Measurements from ENCODE around the gene BHLHE23. TPM values are rescaled to one million over a fixed set of nuclear protein-coding genes. Genes with fewer than 3 reads are reported as not detected.
"Not testable (repeated sequence)": the region's sequence is repeated elsewhere in the genome, so short reads cannot be mapped to it uniquely, and the experiment has no call there.

BHLHE23 gene
- polyA plus RNA-seq, 6 donors from 2014 or later, result not detected

DNA sequence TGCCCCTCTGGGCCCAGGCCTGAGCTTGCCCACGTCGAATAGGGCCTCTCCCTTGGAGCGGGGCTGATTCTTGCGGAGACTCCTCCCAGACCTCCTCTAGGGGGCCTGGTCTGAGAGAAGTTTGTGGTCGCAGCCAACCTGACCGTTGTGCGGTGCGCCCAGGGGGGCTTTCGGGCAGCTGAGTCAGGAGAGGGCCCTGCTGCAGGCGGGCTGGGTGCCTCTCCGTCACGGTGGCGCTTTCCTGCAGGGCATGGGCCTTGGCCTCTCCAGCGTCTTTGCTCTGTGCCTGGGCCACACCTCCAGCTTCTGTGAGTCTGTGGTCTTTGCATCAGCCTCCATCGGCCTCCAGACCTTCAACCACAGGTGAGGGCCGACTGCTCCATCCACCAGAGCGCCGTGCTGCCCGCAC, 41.4 kb downstream of the BHLHE23 start:
- H3K9me3 Mint-ChIP-seq, result no peaks in the 10 kb centered on the region
- no peaks in the 10 kb centered on the region for H3K36me3 Mint-ChIP-seq
- H3K4me3 Mint-ChIP-seq, result no peak overlapping the region
- H3K27me3 Mint-ChIP-seq, result no peaks in the 10 kb centered on the region
- DNase-seq, result no peak
- no peak for ATAC-seq (ENCODE audit: low read depth in 2 of 2)
- no peaks in the 10 kb centered on the region for H3K4me1 Mint-ChIP-seq
- H3K27ac Mint-ChIP-seq, result peak overlapping the region in 1 of 6 donors; percentile 33

DNA sequence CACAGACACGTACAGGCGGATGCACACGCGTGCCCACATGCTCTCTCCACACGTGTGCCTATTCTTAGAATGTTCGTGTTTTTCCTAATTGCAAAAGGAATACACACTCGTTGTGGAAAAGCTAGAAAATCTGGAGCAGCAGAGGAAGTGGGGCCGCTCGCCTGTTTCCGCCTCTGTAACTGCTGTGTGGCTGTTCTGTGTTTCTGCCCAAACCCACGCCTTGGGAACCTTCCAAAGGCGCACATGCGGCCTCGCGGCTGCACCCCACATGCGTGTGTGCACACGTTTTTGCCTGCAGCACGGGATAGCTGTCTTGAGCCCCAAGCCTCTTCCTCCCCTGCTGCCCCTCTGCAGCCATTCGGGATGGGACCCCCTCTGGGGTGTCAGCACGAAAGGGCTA, 42.1 kb downstream of the BHLHE23 start:
- no peaks in the 10 kb centered on the region for H3K36me3 Mint-ChIP-seq
- no peak overlapping the region for H3K27ac Mint-ChIP-seq
- DNase-seq, result no peak
- H3K27me3 Mint-ChIP-seq, result no peaks in the 10 kb centered on the region
- H3K9me3 Mint-ChIP-seq, result no peaks in the 10 kb centered on the region
- ATAC-seq (ENCODE audit: low read depth in 2 of 2), result no peak
- no peak overlapping the region for H3K4me3 Mint-ChIP-seq
- peaks cover 0 to 3% (median 3%) of the 10 kb centered on the region in 3 donors for H3K4me1 Mint-ChIP-seq

DNA sequence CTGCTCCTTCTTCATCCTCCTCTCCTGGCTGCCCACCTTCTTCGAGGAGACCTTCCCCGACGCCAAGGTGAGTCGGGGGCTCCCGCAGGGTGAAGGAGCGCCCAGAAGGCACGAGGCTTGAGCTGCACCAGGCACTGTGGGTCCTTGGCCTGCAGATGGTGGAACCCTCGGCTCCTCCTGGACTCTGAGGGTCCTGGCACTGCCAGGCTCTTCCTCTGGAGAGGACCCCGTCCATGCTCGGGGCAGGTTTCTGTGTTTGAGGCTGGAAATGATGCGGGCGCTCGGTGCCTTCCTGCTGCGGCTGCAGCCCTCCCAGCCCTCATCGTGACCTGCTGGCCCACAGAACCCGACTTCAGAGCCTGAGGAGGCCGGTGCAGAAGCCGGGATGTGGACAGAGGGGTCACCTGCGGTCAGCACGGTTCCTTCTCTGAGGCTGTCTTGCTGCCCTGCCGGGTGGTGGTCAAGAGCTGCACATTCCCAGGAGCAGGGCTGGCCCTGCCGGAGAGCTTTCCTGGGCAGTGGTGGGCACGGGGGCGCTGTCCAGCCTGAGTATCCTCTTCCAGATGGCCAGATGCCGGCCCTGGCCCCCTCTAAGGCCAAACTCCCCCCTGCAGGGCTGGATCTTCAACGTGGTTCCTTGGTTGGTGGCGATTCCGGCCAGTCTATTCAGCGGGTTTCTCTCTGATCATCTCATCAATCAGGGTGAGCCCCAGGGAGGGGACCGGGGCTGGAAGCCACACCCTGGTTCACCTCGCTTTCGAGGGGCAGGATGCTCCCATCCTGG, 43.0 kb downstream of the BHLHE23 start:
- no peaks in the 10 kb centered on the region for H3K27me3 Mint-ChIP-seq
- H3K4me3 Mint-ChIP-seq, result no peak overlapping the region
- no peak overlapping the region for H3K27ac Mint-ChIP-seq
- no peak for ATAC-seq (ENCODE audit: low read depth in 2 of 2)
- no peaks in the 10 kb centered on the region for H3K9me3 Mint-ChIP-seq
- H3K4me1 Mint-ChIP-seq, result peaks cover 0 to 12% (median 5%) of the 10 kb centered on the region in 3 donors
- no peaks in the 10 kb centered on the region for H3K36me3 Mint-ChIP-seq
- no peak for DNase-seq

DNA sequence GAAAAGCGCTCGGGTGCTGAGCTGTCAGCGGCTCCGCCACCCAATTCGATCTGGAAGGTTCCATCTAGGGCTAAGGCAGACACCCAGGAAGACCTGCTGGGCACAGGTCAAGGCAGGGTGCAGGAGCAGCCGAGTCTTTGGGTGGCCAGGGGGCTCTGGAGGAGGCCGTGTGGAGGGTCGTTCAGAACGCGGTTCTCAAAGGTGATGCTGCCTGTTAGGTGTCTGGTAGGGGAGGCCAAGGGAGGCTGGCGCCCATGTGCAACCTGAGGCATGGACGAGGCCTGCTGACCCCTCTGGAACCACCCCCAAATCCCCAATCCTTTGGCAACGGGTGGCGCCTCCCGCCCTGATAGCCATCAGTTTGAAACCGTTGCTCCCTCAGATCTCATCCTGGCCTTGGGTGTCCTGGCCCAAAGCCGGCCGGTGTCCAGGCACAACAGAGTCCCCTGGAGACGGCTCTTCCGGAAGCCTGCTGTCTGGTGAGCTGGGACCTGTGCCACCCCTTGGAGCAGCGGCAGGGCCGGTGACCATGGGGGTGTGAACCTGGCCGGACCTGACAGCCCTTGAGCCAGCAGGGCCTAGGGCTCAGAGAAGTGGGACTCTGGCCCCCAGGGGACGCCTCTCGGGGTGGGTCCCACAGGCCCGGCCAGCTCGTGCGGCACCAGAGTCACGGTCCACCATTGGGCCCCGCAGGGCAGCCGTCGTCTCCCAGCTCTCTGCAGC, 43.7 kb downstream of the BHLHE23 start:
- Mint-ChIP-seq H3K4me1 (peaks cover 0 to 20% (median 7%) of the 10 kb centered on the region in 3 donors), H3K4me3 (no peak overlapping the region), H3K9me3 (no peaks in the 10 kb centered on the region), H3K27me3 (no peaks in the 10 kb centered on the region), H3K27ac (no peak overlapping the region), H3K36me3 (no peaks in the 10 kb centered on the region)
- ATAC-seq (ENCODE audit: low read depth in 2 of 2), result no peak
- no peak for DNase-seq

DNA sequence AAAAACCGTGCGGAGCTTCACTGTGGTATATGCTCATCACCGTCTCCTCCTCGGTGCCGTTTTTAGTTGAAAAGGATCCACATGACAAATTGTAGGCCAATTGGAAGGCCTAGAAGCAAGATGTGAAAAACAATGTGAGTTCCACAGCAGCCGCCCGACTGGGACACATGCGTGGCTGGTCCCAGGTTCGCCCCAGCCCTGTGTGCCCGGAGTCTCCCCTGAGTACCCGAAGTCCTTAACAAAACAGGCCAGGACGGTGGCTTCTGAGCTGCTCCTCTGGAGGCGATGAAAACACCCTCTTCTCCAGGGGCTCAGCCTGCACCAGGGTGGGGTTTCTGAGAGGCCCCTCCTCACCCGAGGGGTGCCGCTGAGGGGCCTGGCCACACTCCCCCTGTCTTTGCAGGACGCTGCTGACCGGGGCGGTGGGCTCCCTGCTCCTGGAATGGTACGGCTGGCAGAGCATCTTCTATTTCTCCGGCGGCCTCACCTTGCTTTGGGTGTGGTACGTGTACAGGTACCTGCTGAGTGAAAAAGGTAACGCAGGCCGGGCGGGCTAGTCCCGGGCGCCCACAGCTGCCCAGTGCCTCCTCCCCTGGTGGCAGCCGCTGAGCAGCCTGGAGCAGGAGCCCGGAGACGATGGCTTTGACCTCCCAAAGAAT, 44.4 kb downstream of the BHLHE23 start:
- H3K9me3 Mint-ChIP-seq, result no peaks in the 10 kb centered on the region
- H3K36me3 Mint-ChIP-seq, result no peaks in the 10 kb centered on the region
- H3K27ac Mint-ChIP-seq, result peak overlapping the region in 2 of 6 donors; percentile 34 to 68
- ATAC-seq (ENCODE audit: low read depth in 2 of 2), result no peak
- H3K4me3 Mint-ChIP-seq, result no peak overlapping the region
- H3K27me3 Mint-ChIP-seq, result no peaks in the 10 kb centered on the region
- no peak for DNase-seq
- H3K4me1 Mint-ChIP-seq, result peaks cover 0 to 20% (median 7%) of the 10 kb centered on the region in 3 donors

DNA sequence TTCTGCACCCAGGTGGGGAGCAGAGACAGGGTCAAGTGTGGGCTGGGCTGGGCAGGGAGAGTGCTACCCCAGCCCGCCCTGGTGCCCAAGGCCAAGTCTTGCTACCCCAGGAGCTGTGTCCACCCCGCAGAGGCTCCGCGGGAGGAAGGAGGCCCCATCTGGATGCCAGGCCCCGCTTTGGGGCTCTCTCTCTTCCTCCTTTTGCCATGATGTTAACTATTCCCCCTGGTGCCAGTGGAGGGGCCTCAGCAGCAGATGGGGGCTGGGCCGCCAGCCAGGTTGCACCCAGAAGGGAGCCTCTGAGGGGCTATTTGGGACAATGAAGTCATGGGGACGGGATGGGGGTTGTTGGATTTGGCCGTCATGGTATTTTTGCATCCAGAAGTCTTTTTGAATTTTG, 45.0 kb downstream of the BHLHE23 start:
- peaks cover 0 to 20% (median 7%) of the 10 kb centered on the region in 3 donors for H3K4me1 Mint-ChIP-seq
- ATAC-seq (ENCODE audit: low read depth in 2 of 2) (no peak), DNase-seq (no peak)
- peak overlapping the region in 1 of 6 donors; percentile 68 for H3K27ac Mint-ChIP-seq
- no peaks in the 10 kb centered on the region for H3K27me3 Mint-ChIP-seq
- H3K36me3 Mint-ChIP-seq, result no peaks in the 10 kb centered on the region
- H3K9me3 Mint-ChIP-seq, result no peaks in the 10 kb centered on the region
- no peak overlapping the region for H3K4me3 Mint-ChIP-seq

DNA sequence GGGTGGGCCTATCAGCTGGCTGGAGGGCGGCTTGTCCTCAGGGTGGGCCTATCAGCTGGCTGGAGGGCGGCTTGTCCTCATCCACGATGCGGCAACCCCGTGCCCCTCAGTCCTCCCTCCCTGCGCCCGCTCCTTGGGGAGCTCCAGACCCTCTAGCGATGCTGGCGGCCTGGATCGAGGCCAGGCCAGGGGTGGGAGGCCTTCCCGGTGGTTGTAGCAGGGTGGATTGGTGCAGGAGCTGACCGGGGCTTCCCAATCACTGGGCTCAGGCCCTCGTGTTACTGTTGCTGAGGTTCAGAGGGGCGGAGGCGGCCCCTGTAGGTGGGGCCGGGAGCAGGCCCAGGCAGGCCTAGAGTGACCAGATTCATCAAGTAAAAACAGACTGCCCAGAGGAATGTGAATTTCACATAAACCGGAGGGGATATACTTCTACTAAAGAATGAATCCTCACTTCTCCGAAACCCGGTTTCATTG, 45.4 kb downstream of the BHLHE23 start:
- DNase-seq (no peak), ATAC-seq (ENCODE audit: low read depth in 2 of 2) (no peak)
- no peak overlapping the region for H3K4me3 Mint-ChIP-seq
- peaks cover 0 to 20% (median 7%) of the 10 kb centered on the region in 3 donors for H3K4me1 Mint-ChIP-seq
- H3K36me3 Mint-ChIP-seq, result no peaks in the 10 kb centered on the region
- H3K27ac Mint-ChIP-seq, result no peak overlapping the region
- H3K9me3 Mint-ChIP-seq, result no peaks in the 10 kb centered on the region
- no peaks in the 10 kb centered on the region for H3K27me3 Mint-ChIP-seq

DNA sequence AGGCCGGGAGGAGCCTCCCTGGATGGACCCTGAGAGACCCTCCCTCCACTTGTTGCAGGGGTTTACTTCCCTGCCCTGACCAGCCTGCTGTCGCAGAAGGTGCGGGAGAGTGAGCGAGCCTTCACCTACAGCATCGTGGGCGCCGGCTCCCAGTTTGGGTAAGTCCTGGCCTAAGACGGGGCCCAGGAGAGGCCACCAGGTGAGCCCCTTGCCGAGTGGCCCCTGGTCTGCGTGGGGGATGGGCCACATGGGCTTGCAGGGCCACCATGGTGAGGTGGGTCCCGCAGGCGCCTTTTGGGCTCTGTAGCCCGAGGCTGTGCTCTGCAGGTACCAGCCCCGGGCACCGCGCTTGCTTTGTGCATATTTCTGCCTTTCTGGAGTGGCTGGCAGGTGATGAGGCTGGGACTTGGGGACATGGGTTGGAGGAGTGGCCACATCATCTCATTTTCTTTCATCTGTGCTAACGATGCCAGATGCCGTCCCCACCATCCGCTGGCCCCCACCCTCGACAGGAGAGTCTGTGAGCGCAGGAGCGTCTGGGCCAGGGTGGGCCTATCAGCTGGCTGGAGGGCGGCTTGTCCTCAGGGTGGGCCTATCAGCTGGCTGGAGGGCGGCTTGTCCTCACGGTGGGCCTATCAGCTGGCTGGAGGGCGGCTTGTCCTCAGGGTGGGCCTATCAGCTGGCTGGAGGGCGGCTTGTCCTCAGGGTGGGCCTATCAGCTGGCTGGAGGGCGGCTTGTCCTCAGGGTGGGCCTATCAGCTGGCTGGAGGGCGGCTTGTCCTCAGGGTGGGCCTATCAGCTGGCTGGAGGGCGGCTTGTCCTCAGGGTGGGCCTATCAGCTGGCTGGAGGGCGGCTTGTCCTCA, 46.1 kb downstream of the BHLHE23 start:
- Mint-ChIP-seq H3K27ac (peak overlapping the region in 2 of 6 donors; percentile 18 to 60), H3K4me1 (peaks cover 0 to 20% (median 7%) of the 10 kb centered on the region in 3 donors)
- H3K27me3 Mint-ChIP-seq; H3K36me3 Mint-ChIP-seq; DNase-seq; H3K4me3 Mint-ChIP-seq; ATAC-seq (ENCODE audit: low read depth in 2 of 2); H3K9me3 Mint-ChIP-seq: not testable (repeated sequence)

DNA sequence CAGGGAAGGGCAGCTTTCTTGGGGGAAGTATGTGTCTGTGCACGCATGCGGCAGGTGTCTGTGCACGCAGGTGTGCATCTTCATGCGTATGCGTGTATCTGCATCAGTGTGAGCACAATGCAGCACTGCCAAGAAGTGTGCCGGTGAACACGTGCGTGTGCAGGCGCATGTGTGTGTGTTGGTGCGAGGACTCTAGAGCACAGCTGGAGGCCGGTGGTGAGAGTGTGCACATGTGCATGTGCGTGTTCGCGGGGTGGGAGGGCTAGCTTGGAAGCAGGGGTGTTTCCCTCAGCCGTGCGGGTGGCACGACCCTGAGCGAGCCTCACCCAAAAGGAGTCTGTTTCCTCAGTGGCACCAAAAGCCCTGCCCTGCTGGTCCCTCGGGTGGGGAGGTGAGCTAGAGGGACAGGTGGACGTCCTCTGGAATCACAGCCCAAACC, 46.7 kb downstream of the BHLHE23 start:
- H3K4me3 Mint-ChIP-seq, result peak overlapping the region in 4 of 8 donors; percentile 42 to 65 (median 53)
- peak overlapping the region in 1 of 6 donors; percentile 56 for H3K27ac Mint-ChIP-seq

DNA sequence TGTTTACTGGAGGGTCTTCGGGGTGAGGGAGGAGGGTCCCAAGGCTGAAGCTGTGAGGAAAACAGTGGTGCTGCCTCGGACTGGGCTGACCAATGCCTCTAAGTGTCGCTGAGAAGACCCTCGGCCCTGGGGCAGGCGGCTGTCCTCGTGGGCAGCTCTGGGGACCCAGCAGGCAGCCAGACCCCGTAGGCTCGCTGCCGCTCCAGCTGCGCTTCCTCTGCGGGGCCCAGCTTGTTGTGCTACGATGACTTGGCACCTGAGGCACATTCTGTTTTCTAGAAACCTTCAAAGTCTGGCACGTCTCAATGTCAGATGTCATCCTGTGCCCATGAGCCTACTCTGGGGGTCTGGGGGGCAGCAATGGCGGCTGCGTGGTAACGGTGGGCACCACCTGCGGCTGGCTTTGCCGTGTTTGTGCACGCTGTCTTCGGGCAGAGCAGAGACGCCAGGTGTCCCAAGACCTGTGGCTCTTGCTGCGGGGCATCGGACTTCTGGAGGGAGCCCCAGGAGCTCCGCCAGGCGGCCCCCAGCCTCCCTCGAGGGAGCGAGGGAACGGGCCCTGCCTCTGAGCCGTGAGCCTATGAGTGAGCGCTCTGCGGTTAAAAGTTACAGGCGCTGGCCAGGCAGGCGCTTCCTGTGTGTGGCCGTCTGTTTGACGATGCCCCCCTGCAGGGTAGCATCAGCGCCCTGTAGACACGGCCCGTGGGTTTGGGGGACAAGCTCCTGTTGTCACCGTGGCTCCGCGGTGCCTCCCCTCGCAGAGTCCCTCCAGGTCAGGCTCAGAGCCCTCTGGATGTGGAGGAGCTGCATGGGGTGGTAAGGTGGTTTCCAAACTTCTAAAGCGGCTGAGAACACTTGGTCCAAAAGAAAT, 47.4 kb downstream of the BHLHE23 start:
- H3K36me3 Mint-ChIP-seq, result no peaks in the 10 kb centered on the region
- no peak overlapping the region for H3K27ac Mint-ChIP-seq
- DNase-seq (no peak), ATAC-seq (ENCODE audit: low read depth in 2 of 2) (no peak)
- H3K4me3 Mint-ChIP-seq, result peak overlapping the region in 6 of 8 donors; percentile 42 to 65 (median 56)
- no peaks in the 10 kb centered on the region for H3K27me3 Mint-ChIP-seq
- peaks cover 4 to 25% (median 19%) of the 10 kb centered on the region in 3 donors for H3K4me1 Mint-ChIP-seq
- no peaks in the 10 kb centered on the region for H3K9me3 Mint-ChIP-seq

More for the DNA sequence above, 46.7 kb downstream of the BHLHE23 start:
- Mint-ChIP-seq H3K36me3 (no peaks in the 10 kb centered on the region), H3K9me3 (no peaks in the 10 kb centered on the region), H3K4me1 (peaks cover 0 to 20% (median 12%) of the 10 kb centered on the region in 3 donors), H3K27me3 (no peaks in the 10 kb centered on the region)
- ATAC-seq (ENCODE audit: low read depth in 2 of 2), result no peak
- no peak for DNase-seq

DNA sequence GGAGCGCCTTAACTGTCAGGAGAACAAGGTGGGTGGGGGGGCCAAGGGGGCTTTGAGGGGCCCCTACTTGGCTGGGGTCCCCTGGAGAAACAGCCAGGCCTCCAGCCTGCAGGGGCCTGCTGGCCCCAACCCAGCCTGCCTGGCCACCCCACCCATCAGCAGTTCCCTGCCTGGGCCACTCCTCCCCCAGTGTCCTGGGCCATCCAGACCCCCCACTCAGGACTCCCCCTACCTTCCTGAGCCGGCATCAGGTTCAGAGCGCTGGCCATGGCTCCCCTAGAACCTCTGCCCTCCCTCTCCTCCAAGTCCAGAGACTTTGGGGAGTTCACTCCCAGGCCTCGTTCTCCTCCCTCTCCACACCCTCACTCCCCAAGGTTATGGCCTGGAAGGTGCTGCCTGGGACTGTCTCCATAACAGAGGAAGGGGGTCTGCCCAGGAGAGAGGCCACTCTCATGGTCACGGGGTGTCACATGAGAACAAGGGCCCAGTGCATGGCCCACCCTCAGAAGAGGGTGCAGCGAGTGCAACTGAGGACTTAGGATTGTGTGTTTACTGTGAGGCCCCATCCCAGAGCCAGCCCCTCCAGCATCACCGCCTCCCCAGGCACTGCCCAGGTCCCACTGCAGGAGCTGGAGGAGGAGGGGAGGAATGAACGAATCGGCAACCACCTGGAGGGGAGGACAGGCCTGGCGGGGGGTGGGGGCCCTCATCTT, 48.2 kb downstream of the BHLHE23 start:
- no peak for ATAC-seq (ENCODE audit: low read depth in 2 of 2)
- Mint-ChIP-seq H3K4me1 (peaks cover 11 to 33% (median 26%) of the 10 kb centered on the region in 3 donors), H3K9me3 (no peaks in the 10 kb centered on the region), H3K36me3 (no peaks in the 10 kb centered on the region), H3K27ac (no peak overlapping the region), H3K4me3 (peak overlapping the region in 1 of 8 donors; percentile 65), H3K27me3 (no peaks in the 10 kb centered on the region)
- DNase-seq, result no peak
